ENCODE data around the gene IFNAR2.

IFNAR2 gene

GRCh38 chr21:33229784-33230544, at the start of gene IFNAR2:
Gene IFNAR2, plus strand, starts transcription at chr21:33229938. Its CDS starts 11,985 bp downstream, at chr21:33241923.
- DNase-seq (ENCODE audit: low read depth, low spot score) = peak; percentile 90

GRCh38 chr21:33185852-33186251, 43.9 kb upstream of the IFNAR2 start:
- no peak for DNase-seq (ENCODE audit: low read depth, low spot score)

DNA sequence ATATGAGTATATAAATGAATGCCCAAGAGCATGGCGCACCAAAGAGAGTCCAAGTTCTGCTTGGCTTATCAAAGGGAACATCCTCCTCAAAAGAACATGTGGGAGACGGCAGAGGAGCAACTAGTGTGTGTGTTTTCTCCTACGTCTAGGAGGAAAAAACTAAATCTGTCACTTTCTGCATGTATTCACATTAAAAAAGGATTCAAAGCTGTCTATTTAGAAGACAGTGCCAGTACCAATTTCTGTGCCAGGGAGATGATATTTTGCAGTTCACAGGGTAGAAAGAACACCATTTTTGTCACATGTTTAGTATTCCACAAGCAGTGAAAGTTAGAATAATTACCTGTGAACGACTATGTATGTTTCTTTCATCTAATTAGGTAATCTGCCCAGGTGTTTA, 42.5 kb upstream of the IFNAR2 start:
- DNase-seq (ENCODE audit: low read depth, low spot score) = no peak

DNA sequence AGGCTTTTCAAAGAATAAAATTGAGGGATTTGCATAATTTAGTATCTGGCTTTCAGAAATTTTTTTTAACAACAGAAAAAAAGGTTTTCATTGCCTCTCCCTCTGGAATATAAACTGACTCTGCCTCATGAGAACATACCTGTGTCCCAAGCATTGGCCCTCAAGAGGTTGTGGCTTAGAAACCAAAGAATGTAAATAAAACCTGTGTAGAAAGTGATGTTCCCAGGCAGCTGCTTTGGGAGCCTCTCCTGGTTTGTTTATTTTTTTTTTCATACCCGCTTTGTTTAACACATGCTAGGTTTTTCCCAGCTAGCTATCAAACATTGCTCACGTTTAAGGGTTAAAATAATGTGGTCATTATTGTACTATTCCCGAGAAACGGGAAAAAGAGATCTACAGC, 40.5 kb upstream of the IFNAR2 start:
- no peak for DNase-seq (ENCODE audit: low read depth, low spot score)

DNA sequence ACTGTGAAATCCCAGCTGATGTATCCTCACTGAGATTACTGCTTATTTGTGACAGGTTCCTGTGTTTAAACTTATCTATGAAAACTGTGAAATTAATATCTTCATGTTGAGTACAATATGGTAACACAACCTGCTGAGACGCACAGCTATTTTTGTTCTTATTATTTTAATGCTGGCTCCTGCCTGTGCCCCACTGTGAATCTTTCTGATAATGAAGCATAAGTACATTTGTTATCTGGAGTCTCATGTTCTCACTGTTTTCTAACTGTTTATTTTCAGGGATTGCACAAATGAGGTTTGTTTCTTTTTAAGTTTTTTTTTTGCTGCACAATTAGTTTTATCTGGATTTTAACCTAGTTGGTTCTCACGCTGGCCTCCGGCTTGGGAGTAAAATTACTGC, 39.9 kb upstream of the IFNAR2 start:
- no peak for DNase-seq (ENCODE audit: low read depth, low spot score)

- DNase-seq (ENCODE audit: low read depth, low spot score) = peak; percentile 83
Measured at GRCh38 chr21:33196941-33197374, 32.8 kb upstream of the IFNAR2 start.

DNA sequence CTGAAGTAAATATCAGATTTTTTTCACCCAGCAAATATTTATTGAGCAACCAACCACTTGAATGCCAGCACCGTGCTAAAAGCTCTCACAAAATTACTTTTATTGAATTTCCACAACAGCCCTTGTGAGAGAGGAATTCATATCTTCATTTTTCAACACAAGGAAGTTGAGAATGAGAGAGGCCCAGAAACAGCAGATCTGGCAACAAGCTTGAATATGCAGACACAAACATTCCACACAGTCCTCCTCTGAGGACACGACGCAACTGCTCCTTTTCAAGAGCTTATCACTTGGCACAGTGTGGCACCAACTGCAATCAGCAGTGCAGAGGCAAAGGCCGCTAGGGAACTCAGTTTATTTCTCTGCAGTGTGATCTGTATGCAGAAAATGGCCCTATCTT, 32.2 kb upstream of the IFNAR2 start:
- DNase-seq (ENCODE audit: low read depth, low spot score) = no peak

GRCh38 chr21:33198346-33199099, 31.2 kb upstream of the IFNAR2 start:
- DNase-seq (ENCODE audit: low read depth, low spot score) = peak; percentile 70

DNA sequence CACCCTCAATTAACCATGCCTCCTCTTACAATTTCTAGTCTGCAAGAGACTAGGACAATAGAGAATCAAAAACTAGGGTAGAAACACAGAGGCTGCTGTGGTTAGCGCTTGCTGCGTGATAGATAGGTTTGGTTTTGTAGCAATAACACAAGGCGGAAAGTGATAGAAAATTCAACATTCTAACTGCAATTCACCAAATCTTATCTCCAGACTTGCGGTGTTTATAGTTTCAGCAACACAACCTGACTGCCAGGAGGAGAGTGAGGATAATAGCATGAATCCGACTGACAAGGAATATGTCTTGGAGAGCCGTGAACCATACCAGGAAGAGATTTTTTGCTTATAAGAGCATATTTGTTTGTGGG, 30.7 kb upstream of the IFNAR2 start:
- DNase-seq (ENCODE audit: low read depth, low spot score) = no peak

GRCh38 chr21:33199516-33200217, 30.1 kb upstream of the IFNAR2 start:
- DNase-seq (ENCODE audit: low read depth, low spot score) = peak; percentile 94

DNA sequence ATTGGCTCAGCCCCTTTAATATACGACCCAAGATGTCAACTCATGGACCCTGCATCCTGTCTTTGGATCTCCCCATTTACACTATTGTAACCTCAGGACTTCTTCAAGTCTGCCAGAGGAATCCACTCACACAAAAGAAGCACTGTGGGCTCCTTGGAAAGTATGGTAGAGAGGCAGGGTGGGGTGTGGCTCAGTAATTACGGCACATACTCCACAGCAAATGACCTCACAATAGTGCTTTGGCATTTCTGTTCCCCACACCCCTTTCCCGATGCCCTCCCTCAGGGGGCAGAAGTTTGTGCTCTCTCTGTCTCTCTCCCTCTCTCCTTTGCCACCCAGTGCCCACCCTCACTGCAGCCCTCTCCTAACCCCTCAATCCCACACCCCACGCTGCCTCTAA, 27.8 kb upstream of the IFNAR2 start:
- no peak for DNase-seq (ENCODE audit: low read depth, low spot score)

GRCh38 chr21:33202464-33203363, 27.0 kb upstream of the IFNAR2 start:
- no peak for DNase-seq (ENCODE audit: low read depth, low spot score)

DNA sequence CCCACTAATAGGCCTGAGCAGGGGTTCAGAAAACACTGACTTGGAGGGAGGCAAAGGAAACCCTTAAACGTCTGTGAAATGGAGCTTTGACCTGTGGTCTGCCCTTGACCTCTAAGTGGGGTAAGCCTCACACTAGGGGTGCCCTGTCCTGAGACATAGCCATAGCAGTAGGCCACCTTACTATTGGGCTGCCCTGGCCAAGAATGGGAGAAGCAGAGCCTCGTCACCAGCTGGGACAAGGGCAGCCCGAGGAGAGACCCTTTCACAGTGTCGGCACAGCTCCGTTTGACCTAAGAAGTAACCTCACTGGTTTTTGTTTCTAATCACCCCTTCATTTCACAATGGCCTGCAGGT, 26.4 kb upstream of the IFNAR2 start:
- no peak for DNase-seq (ENCODE audit: low read depth, low spot score)

DNA sequence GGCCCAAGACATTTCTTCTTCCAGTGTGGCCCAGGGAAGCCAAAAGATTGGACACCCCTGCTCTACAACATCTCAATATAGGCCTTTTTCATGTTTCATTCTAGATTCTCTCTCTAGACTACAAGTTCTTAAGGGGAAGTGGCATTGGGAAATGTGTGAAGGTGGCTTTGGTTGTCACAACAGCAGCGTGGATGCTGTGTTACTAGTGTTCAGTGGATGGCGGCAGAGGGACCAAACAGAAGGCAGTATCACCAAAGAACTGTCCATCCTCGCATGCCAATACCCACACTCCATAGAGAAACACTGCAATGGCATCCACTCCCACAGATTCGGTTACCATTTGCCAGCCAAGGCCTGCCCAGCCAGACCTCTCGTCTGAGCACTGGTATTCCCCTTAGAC, 24.3 kb upstream of the IFNAR2 start:
- DNase-seq (ENCODE audit: low read depth, low spot score) = no peak

GRCh38 chr21:33206771-33207281, 22.9 kb upstream of the IFNAR2 start:
- DNase-seq (ENCODE audit: low read depth, low spot score) = no peak

DNA sequence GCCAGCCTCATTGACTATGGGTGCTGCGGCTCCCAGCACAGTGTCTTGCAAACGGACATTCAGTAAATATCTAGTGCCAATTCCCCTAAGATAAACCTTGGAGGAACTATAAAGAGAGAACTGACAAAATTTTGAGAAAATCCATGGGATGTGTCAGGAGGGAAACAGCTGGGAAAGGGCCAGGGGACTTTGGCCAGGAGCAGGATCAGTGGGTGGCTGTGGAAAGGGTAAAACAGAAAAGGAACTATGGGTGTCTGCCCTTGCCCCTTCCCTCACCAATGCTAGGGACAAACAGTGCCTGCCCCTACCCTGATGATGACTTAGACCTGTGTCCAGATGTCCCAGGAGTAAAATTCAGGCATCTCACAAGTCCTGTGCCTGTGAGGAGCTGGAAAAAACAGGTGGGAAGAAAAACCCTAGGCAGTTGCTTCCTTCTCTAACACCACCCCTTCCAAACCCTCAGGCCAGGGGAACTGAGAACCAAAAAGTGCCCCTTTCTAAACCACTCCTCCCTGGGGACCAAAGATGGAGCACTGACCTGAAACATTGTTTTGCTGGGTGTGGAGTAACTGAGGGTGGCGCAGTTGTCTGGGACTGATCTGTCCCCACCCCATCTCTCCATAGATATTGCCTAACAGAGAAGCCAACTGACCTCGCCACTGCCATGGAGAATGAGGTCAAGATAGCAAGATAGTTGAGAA, 22.1 kb upstream of the IFNAR2 start:
- no peak for DNase-seq (ENCODE audit: low read depth, low spot score)

DNA sequence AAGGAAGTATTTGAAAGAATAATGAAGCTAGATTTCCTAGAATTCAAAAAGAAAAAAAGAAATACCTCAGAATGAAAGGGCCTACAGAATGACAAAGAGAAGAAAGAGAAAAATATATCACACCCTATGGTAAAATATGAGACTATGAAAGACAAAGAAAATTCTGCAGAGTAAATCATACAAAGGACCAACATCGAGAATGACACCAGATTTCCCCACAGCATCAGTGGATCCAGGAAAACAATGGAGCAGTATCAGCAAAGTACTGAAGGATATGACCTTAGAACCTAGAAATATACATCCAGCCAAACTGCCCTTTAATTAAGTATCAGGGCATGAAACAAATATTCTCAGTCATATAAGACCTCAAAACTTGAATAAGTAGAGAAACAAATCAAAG, 21.2 kb upstream of the IFNAR2 start:
- no peak for DNase-seq (ENCODE audit: low read depth, low spot score)

GRCh38 chr21:33211305-33211704, 18.4 kb upstream of the IFNAR2 start:
- DNase-seq (ENCODE audit: low read depth, low spot score) = no peak

- no peak for DNase-seq (ENCODE audit: low read depth, low spot score)
Measured at GRCh38 chr21:33211732-33212131, 18.0 kb upstream of the IFNAR2 start.

DNA sequence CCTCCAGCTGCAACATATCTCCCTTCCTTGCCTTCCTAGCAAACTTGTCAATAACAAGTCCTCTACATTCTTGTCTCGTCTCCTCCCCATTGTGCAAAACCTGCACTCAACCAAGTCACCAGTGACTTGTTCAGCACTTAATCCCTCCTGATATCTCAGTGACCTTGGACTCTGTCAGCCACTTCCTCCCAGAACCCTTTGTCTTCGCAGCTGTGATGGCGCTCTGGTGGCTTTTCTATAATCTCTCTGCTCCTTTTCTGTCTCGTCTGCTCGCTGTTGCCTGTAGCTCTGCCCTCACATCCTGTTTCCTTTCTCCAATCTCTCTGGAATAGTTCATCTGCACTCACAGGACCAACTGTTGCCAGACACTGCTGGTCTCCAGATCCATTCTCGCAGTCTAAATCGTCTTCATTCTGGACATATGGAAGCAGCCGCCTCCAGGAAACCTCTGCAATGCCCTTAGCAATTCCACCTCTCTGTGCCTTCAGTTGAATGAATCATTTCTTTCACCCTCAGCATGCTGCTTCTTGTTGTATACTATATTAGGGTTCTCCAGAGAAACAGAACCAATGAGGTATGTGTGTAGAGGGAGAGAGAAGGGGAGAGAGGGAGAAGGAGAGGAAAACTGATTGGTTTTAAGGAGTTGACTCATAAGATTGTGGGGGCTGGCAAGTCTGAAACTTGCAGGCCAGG, 17.4 kb upstream of the IFNAR2 start:
- DNase-seq (ENCODE audit: low read depth, low spot score) = no peak
